Stimulated activated naive CD8-positive, alpha-beta T cell treated with anti-CD3 and anti-CD28 coated beads, Interleukin-15, Interleukin-2, amounts not matched to agents 100 U/mL and 50 U/mL, for 24 hours (primary cell): ENCODE results near the gene CEMIP2.

Source experiments
- ATAC-seq: fragments of 150-1000 bp; cut with Tn5 transposase; one replicate; pipeline ENCODE4 v1.10.0; 2021
- DNase-seq: peaks from one replicate; pipeline ENCODE4 v3.0.0; 2021

CEMIP2 gene

GRCh38 chr9:71774920-71775319, 6.6 kb upstream of the CEMIP2 start:
- ATAC-seq (peak; percentile 72), DNase-seq (no peak)

DNA sequence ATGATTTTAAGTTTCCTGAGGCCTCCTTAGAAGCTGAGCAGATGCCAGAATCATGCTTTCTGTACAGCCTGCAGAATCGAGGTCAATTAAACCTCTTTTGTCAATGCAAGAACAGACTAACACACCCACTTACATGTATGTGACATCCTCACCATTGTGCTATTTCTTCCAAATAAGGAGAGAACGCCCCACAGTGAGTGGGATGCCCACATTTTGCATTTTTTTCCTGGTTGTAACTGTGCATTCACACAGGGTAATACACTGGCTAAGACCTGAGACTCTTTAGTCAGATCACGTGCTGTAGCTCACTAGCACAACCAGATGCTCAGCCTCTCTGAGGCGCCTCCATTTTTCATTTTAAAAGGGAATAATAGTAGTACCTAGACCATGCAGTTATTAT, 4.4 kb upstream of the CEMIP2 start:
- ATAC-seq (no peak), DNase-seq (no peak)

- ATAC-seq (no peak), DNase-seq (no peak)
Measured at GRCh38 chr9:71770170-71770569, 1.9 kb upstream of the CEMIP2 start.

GRCh38 chr9:71769175-71770161, 1.2 kb upstream of the CEMIP2 start:
- ATAC-seq (peak; percentile 47), DNase-seq (peak; percentile 79)

GRCh38 chr9:71767776-71768321, 464 bp downstream of the CEMIP2 start:
- DNase-seq, result peak; percentile 29
- no peak for ATAC-seq

DNA sequence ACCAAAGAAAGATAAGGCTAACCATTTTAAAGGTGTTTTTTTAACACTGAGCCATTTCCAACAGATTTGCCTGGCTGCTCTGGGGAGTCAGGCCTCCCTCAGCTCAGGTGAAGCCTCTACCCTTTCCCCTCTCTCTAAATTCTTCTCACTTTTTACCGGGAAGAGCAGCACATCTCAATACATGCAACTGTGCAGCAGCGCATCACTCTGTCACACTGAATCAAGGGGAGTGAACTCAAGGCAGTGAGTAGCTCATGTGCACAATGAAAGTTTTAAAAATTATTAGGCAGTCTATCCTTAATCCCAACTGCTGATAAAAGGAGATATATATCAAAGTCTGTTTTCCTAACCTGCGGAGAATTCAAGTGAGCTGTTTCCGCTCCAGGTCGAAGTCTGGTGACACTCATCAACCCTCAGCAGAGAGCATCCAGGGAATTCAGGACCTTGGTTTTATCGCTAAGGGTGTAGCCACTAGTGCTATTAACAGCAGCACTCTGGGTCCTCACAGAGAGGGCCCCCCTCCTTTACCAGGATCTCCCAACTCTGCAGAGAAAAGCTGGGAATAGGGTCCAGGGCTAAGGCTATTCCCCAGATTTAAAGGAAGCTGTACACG, 1.0 kb downstream of the CEMIP2 start:
- ATAC-seq, result no peak
- no peak for DNase-seq

- peak; percentile 3 for ATAC-seq
Measured at GRCh38 chr9:71766663-71767062, 1.6 kb downstream of the CEMIP2 start.

GRCh38 chr9:71765693-71766092, 2.6 kb downstream of the CEMIP2 start:
- ATAC-seq, result no peak

More at GRCh38 chr9:71766663-71767062, 1.6 kb downstream of the CEMIP2 start:
- DNase-seq, result no peak

GRCh38 chr9:71764891-71765290, 3.4 kb downstream of the CEMIP2 start:
- ATAC-seq, result no peak
- no peak for DNase-seq

More at GRCh38 chr9:71765693-71766092, 2.6 kb downstream of the CEMIP2 start:
- DNase-seq, result peak; percentile 25

GRCh38 chr9:71764463-71764862, 3.9 kb downstream of the CEMIP2 start:
- no peak for DNase-seq
- ATAC-seq, result no peak

DNA sequence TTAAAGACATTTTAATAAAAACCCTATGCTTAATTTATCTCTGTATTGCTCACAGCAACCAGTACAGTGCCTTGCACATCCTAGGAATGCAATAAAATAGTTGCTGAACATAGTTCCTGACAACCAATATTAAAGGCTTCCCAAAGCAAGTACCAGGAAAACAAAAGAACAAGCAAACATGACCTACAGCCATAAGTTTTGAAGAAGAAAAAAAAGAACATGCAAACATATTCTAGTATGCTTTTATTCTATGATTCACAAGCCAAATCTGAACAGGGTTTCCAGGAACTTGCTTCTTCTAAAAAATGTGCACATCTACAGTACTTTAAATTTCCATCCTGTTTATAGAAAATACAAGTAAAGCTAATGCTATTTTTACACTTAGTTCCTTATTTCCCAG, 4.5 kb downstream of the CEMIP2 start:
- ATAC-seq (no peak), DNase-seq (no peak)

DNA sequence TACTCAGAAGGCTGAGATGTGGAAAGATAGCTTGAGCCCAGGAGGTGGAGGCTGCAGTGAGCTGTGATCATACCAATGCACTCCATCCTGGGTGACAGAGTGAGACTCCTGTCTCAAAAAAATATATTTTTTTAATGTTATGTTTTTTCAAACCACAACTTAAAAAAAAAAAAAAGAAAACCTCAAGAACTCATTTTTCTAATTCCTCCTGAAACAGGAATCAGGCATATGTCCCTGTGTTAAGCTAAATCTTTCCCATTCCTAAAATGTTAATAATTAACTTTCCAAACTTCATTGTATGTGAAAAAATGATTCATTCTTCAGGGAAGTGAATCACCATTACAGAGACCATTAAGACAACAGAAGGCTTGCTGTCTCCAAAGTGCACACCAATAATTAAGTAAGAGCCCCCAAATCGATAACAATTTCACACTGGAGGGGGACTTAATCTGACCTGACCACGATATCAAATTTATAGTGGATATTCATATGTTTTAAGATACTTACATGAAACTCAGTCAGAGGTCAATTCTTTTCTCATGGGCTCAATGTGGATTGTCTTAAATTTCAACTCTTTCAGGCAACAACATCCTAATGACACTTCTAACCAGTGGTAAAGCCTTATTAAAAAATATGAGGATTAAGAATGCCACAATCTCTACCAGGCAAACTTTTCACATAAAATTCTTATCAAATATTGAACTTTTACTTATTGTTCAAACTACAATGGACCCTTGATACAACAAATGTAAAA, 5.2 kb downstream of the CEMIP2 start:
- ATAC-seq, result no peak
- DNase-seq, result no peak

DNA sequence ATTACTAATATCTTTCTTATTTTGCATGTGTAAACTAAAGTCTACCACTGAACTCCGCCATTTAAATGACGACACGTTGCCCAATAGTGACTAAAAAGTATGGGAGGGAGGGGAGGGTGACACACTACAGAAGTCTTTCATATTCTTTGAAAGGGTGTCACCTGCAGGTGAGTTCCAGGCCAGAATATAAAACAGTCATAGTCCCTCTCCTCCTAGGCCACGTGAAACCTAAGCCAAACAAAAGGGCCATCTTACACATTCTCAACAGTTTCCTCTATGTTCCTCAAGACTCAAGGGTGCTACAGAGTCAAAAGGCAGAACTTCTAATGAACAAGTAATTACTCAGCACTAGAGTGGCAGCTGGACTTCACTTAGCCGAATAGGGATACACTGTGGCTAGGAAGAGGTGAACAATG, 6.4 kb downstream of the CEMIP2 start:
- ATAC-seq (peak; percentile 37), DNase-seq (no peak)

- ATAC-seq (no peak), DNase-seq (no peak)
Measured at GRCh38 chr9:71760901-71761300, 7.4 kb downstream of the CEMIP2 start.

GRCh38 chr9:71758785-71759184, 9.5 kb downstream of the CEMIP2 start:
- DNase-seq (no peak), ATAC-seq (no peak)

DNA sequence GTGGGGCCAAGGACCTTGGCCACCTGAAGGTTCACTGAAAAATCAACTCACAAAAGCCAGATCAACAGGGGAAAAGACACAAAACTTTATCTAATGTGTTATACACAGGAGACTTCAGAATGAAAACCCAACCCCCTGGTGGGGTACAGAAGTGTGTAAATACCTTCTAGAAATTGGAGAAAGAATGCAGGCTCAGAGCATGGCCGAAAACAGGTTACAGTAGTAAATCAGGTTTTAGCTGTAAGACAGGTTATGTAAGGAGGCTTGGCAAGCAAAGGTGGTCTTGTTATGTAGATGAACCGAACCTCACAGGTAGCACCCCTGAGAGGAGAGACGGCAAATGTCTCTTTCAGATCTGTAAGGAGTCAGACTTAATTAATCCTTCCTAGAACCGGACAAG, 10.0 kb downstream of the CEMIP2 start:
- DNase-seq (no peak), ATAC-seq (no peak)

DNA sequence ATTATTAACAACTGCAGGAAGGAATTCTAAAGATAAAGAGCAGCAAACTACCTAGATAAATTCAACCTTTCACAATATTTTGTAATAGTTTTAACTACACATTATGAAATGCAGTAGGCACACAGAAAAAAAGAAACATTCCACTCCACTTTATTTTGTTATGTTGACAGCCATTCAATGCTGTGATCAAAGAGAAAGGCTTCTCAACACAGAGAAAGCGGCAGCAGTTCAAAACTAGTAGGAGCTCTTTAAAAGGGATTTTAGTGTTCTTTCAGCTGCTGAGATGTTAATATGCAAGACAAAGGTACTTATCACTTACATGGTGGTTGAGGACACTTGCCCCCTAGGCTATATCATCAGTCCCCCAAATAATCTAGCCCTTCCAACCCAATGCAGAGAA, 11.6 kb downstream of the CEMIP2 start:
- no peak for DNase-seq
- no peak for ATAC-seq

GRCh38 chr9:71755869-71756268, 12.4 kb downstream of the CEMIP2 start:
- no peak for DNase-seq
- ATAC-seq, result no peak

DNA sequence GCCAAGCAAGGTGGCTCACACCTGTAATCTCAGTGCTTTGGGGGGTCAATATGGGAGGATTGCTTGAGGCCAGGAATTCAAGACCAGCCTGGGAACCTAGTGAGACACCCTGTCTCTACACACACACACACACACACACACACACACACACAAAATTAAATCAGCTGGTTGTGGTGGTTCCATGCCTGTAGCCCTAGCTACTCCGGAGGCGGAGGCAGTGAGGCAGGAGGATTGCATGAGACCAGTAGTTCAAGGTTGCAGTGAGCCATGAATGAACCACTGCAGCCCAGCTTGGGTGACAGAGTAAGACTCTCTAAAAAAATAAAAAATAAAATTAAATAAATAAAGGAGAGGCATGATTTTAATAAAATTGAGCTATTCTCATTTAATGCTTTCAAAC, 13.1 kb downstream of the CEMIP2 start:
- ATAC-seq (peak; percentile 23), DNase-seq (no peak)

DNA sequence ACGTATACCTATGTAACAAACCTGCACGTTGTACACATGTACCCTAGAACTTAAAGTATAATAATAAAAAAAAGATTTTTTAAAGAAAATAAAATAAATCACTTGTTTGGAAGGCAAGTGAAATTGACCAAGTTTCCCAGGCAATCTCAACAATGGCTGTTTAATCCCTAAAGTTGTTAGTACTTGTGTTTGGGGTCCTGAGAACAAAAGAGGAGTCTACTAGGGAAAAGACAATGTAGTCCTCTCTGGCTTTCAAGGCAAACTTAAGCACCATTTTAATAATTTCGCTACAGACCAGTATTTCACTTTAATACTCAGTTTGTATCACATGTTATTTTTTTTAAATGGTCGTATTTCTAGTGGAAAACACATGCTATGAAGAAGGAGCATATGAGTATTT, 14.2 kb downstream of the CEMIP2 start:
- no peak for ATAC-seq
- DNase-seq, result no peak

DNA sequence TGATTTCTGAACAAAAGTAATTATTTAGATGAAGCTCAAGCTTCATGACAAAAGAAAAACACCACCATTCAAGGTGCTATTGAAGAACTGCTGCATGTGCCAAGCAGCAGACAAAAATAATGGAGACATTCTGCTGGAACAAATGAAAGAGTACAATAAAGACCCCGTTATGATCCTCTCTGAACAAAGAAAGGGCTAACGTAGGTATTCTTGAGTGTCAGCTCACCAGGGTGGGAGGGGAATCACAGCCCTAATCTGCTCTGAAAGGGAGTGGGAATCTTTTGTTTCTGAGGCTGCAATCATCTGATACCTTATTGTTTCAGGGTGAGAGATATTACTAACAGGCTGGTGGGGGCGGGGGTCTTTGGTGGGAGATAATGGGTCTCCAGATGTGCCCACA, 15.4 kb downstream of the CEMIP2 start:
- ATAC-seq (no peak), DNase-seq (no peak)

- DNase-seq (no peak), ATAC-seq (no peak)
Measured at GRCh38 chr9:71752352-71752751, 16.0 kb downstream of the CEMIP2 start.
